ENCODE measurements around the gene IRS2.
A peak's percentile ranks its signal among the peaks of the same experiment; 100 is the strongest.

IRS2 gene

DNA sequence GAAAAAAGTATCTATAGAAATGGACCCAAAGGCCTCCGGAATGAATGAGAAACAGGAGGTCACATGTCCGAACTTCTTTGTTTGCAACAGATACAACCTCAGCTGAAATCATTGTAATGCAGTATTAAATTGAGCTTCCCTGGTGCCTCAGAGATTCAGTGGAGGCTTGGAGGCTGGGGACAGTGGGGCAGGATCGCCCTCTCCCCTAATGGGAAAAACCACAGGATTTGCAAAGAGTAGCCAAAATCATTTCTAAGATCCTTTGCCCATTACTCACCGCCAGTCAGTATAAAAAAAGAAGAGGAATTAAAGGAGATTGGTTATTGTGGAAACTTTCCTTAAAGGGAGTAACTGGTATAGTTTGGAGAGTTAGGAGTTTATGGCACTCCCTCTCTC lies 30.4 kb upstream of the IRS2 start:
- Histone ChIP-seq H3K27me3 (replicated peaks; ENCODE audit: control insufficient read depth, insufficient read depth, low read length) (peaks cover 3% of the 10 kb centered on the region), H3K4me3 (ENCODE audit: low read length) (peak overlapping the region; percentile 70), H3K9ac (ENCODE audit: low read length) (peak overlapping the region; percentile 59), H3K4me1 (ENCODE audit: control insufficient read depth, insufficient read depth, low read length) (peaks cover 21% of the 10 kb centered on the region), H3K9me3 (ENCODE audit: control insufficient read depth, low read length) (no peaks in the 10 kb centered on the region), H3K36me3 (ENCODE audit: control insufficient read depth, insufficient read depth, low read length, severe bottlenecking) (no peaks in the 10 kb centered on the region)
- DNase-seq (ENCODE audit: low read depth) = peak; percentile 67

DNA sequence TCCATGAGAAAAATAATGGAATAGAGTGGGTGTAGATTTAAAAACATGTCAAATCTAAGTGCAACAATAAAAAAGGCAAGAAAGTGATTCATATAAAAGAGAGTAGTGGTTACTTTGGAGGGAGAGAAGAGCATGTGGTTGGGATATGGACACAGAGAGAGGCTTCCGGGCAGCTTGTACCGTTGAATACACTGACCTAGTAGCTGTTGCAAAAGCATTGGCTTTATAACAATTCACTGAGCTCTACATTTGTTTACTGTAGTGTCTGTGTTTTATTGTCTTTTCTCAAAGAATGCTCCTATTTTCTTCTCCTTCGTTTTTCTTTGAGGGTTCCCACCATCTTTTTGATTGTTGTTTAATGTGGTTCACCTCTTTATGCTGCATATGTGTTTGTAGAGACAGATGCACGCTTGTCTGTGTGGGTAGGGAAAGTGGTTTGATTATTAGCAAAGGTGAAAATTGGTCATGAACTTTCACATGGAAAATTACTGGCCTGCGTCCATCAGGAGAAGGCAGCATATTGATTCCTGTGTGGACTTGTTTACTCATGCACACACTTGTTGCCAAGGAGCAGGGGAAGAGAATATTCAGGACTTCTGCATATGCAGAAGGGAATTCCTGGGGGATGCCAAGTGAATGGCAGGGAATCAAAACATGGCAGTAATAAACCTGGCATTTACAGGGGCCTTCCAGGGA lies 29.9 kb upstream of the IRS2 start:
- peaks cover 21% of the 10 kb centered on the region for H3K4me1 ChIP-seq (ENCODE audit: control insufficient read depth, insufficient read depth, low read length)

DNA sequence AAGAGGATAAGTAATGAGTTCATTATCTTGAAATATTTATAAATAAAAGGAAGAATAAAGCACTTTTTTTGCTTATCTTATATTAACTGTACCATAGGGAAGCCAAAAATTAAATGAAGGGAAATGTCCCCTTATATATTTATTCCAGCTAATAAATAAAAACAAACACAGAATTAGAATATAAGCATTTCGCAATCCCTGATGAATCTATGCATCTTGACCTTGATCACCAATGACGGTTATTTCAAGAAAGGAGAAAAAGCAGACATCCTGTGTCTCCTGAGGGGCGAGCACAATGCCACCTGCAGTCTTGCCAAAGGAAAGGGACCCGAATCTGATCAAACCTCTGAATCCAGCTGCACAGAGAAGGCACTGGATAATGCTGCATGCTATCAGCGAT lies 29.3 kb upstream of the IRS2 start:
- H3K9ac ChIP-seq (ENCODE audit: low read length) = no peak overlapping the region
- H3K9me3 ChIP-seq (ENCODE audit: control insufficient read depth, low read length) = no peaks in the 10 kb centered on the region

More for the DNA sequence above, 29.9 kb upstream of the IRS2 start:
- DNase-seq (ENCODE audit: low read depth) = no peak
- Histone ChIP-seq H3K9me3 (ENCODE audit: control insufficient read depth, low read length) (no peaks in the 10 kb centered on the region), H3K27me3 (replicated peaks; ENCODE audit: control insufficient read depth, insufficient read depth, low read length) (peaks cover 7% of the 10 kb centered on the region), H3K36me3 (ENCODE audit: control insufficient read depth, insufficient read depth, low read length, severe bottlenecking) (no peaks in the 10 kb centered on the region), H3K4me3 (ENCODE audit: low read length) (peak overlapping the region; percentile 10), H3K9ac (ENCODE audit: low read length) (no peak overlapping the region)

DNA sequence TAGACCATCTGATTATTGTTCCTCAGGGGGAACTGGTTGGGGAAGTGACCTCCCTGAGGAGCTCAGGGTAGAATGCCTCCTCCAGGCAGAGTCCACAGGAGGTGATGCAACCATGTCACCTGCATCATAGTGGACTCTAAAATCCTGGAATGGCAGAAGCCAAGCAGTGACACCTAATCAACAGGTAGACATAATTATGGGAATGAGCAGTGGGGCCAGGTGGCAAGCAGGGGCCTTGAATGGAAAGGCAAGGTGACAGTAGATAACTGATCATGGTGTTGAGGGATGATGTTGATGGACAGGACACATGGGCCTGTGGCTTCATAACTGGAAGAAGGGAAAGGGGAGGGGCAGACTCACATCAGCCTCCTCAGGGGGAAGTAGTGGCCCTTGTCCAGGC lies 27.3 kb upstream of the IRS2 start:
- Histone ChIP-seq H3K27me3 (replicated peaks; ENCODE audit: control insufficient read depth, insufficient read depth, low read length) (peaks cover 13% of the 10 kb centered on the region), H3K4me3 (ENCODE audit: low read length) (no peak overlapping the region), H3K9me3 (ENCODE audit: control insufficient read depth, low read length) (no peaks in the 10 kb centered on the region), H3K4me1 (ENCODE audit: control insufficient read depth, insufficient read depth, low read length) (peaks cover 21% of the 10 kb centered on the region), H3K36me3 (ENCODE audit: control insufficient read depth, insufficient read depth, low read length, severe bottlenecking) (no peaks in the 10 kb centered on the region), H3K9ac (ENCODE audit: low read length) (no peak overlapping the region)
- no peak for DNase-seq (ENCODE audit: low read depth)

More for the DNA sequence above, 29.3 kb upstream of the IRS2 start:
- H3K4me3 ChIP-seq (ENCODE audit: low read length) = no peak overlapping the region
- peaks cover 7% of the 10 kb centered on the region for H3K27me3 ChIP-seq (replicated peaks; ENCODE audit: control insufficient read depth, insufficient read depth, low read length)
- H3K36me3 ChIP-seq (ENCODE audit: control insufficient read depth, insufficient read depth, low read length, severe bottlenecking) = no peaks in the 10 kb centered on the region
- no peak for DNase-seq (ENCODE audit: low read depth)
- H3K4me1 ChIP-seq (ENCODE audit: control insufficient read depth, insufficient read depth, low read length) = peaks cover 21% of the 10 kb centered on the region

- Histone ChIP-seq H3K4me1 (ENCODE audit: control insufficient read depth, insufficient read depth, low read length) (peaks cover 13% of the 10 kb centered on the region), H3K9ac (ENCODE audit: low read length) (no peak overlapping the region), H3K9me3 (ENCODE audit: control insufficient read depth, low read length) (no peaks in the 10 kb centered on the region), H3K36me3 (ENCODE audit: control insufficient read depth, insufficient read depth, low read length, severe bottlenecking) (no peaks in the 10 kb centered on the region), H3K4me3 (ENCODE audit: low read length) (no peak overlapping the region), H3K27me3 (replicated peaks; ENCODE audit: control insufficient read depth, insufficient read depth, low read length) (peaks cover 13% of the 10 kb centered on the region)
- DNase-seq (ENCODE audit: low read depth) = no peak
Observed at GRCh38 chr13:109812382-109812781, 26.0 kb upstream of the IRS2 start.

DNA sequence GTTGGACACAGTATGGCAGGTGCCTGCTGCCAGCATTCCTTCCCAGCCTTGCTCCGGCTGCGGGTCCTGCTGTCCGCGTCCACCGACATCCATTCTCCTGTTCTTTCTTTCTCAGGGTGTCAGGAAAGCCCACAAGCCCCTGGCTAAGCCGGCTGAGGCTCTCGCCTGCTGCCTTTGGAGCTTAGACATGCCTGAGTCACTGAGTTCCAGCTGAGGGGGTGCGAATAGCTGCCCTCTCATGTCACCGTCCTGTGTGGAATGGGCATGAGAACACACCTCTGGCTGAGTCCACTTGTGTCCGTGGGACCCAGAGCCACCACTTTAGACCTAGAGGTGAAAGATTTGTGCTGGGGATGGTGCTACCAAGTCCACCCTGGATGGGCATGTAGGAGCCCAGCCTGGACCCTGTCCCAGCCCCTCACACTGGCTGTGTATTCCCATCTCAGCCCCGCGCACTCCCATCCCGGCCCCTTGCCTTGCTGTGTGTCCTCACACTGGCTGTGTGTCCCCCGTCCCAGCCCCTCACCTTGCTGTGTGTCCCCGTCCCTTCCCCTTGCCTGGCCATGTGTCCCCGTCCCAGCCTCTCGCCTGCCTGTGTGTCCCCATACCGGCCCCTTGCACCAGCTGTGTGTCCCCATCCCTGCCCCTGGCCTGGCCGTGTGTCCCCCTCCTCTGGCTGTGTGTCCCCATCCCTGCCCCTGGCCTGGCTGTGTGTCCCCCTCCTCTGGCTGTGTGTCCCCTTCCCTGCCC lies 24.6 kb upstream of the IRS2 start:
- Histone ChIP-seq H3K4me1 (ENCODE audit: control insufficient read depth, insufficient read depth, low read length) (no peaks in the 10 kb centered on the region), H3K9ac (ENCODE audit: low read length) (no peak overlapping the region), H3K4me3 (ENCODE audit: low read length) (no peak overlapping the region), H3K36me3 (ENCODE audit: control insufficient read depth, insufficient read depth, low read length, severe bottlenecking) (no peaks in the 10 kb centered on the region), H3K9me3 (ENCODE audit: control insufficient read depth, low read length) (no peaks in the 10 kb centered on the region), H3K27me3 (replicated peaks; ENCODE audit: control insufficient read depth, insufficient read depth, low read length) (peaks cover 13% of the 10 kb centered on the region)
- DNase-seq (ENCODE audit: low read depth) = no peak

- no peak overlapping the region for H3K9ac ChIP-seq (ENCODE audit: low read length)
- H3K4me1 ChIP-seq (ENCODE audit: control insufficient read depth, insufficient read depth, low read length) = no peaks in the 10 kb centered on the region
- peaks cover 13% of the 10 kb centered on the region for H3K27me3 ChIP-seq (replicated peaks; ENCODE audit: control insufficient read depth, insufficient read depth, low read length)
- H3K4me3 ChIP-seq (ENCODE audit: low read length) = no peak overlapping the region
- H3K9me3 ChIP-seq (ENCODE audit: control insufficient read depth, low read length) = no peaks in the 10 kb centered on the region
- DNase-seq (ENCODE audit: low read depth) = no peak
- no peaks in the 10 kb centered on the region for H3K36me3 ChIP-seq (ENCODE audit: control insufficient read depth, insufficient read depth, low read length, severe bottlenecking)
Observed at GRCh38 chr13:109809216-109809932, 23.0 kb upstream of the IRS2 start.

- no peak for DNase-seq (ENCODE audit: low read depth)
- Histone ChIP-seq H3K9ac (ENCODE audit: low read length) (no peak overlapping the region), H3K36me3 (ENCODE audit: control insufficient read depth, insufficient read depth, low read length, severe bottlenecking) (no peaks in the 10 kb centered on the region), H3K27me3 (replicated peaks; ENCODE audit: control insufficient read depth, insufficient read depth, low read length) (peaks cover 10% of the 10 kb centered on the region), H3K4me3 (ENCODE audit: low read length) (no peak overlapping the region), H3K9me3 (ENCODE audit: control insufficient read depth, low read length) (no peaks in the 10 kb centered on the region), H3K4me1 (ENCODE audit: control insufficient read depth, insufficient read depth, low read length) (no peaks in the 10 kb centered on the region)
Observed at GRCh38 chr13:109807345-109807744, 21.0 kb upstream of the IRS2 start.

DNA sequence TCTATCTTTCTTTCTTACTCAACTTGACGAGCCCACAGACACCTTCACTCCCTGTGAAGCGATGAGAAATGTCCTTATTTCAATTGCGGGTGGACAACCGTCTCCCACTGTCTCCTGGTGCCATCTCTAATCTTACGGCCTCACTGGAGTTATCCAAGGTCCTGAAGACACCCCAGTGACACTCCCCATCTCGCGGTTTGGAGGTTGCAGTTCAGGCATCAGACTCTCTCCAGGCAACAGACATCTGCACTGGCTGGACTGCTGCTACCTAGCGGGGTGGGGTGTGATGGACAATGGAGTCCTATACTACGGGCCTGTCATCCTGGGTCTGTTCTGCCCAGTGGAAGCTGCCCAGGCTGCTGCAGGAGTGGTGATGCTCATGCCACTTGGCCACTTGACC lies 18.3 kb upstream of the IRS2 start:
- DNase-seq (ENCODE audit: low read depth) = no peak
- Histone ChIP-seq H3K4me1 (ENCODE audit: control insufficient read depth, insufficient read depth, low read length) (no peaks in the 10 kb centered on the region), H3K36me3 (ENCODE audit: control insufficient read depth, insufficient read depth, low read length, severe bottlenecking) (no peaks in the 10 kb centered on the region), H3K9me3 (ENCODE audit: control insufficient read depth, low read length) (no peaks in the 10 kb centered on the region), H3K4me3 (ENCODE audit: low read length) (no peak overlapping the region), H3K9ac (ENCODE audit: low read length) (no peak overlapping the region), H3K27me3 (replicated peaks; ENCODE audit: control insufficient read depth, insufficient read depth, low read length) (peaks cover under 1% of the 10 kb centered on the region)

GRCh38 chr13:109803825-109804224 lies 17.4 kb upstream of the IRS2 start:
- H3K36me3 ChIP-seq (ENCODE audit: control insufficient read depth, insufficient read depth, low read length, severe bottlenecking) = no peaks in the 10 kb centered on the region
- no peak overlapping the region for H3K4me3 ChIP-seq (ENCODE audit: low read length)
- H3K9me3 ChIP-seq (ENCODE audit: control insufficient read depth, low read length) = no peaks in the 10 kb centered on the region
- no peak overlapping the region for H3K9ac ChIP-seq (ENCODE audit: low read length)
- no peaks in the 10 kb centered on the region for H3K27me3 ChIP-seq (replicated peaks; ENCODE audit: control insufficient read depth, insufficient read depth, low read length)
- DNase-seq (ENCODE audit: low read depth) = no peak
- H3K4me1 ChIP-seq (ENCODE audit: control insufficient read depth, insufficient read depth, low read length) = no peaks in the 10 kb centered on the region

GRCh38 chr13:109802936-109803335 lies 16.6 kb upstream of the IRS2 start:
- Histone ChIP-seq H3K9me3 (ENCODE audit: control insufficient read depth, low read length) (no peaks in the 10 kb centered on the region), H3K36me3 (ENCODE audit: control insufficient read depth, insufficient read depth, low read length, severe bottlenecking) (no peaks in the 10 kb centered on the region), H3K27me3 (replicated peaks; ENCODE audit: control insufficient read depth, insufficient read depth, low read length) (no peaks in the 10 kb centered on the region), H3K4me3 (ENCODE audit: low read length) (no peak overlapping the region), H3K4me1 (ENCODE audit: control insufficient read depth, insufficient read depth, low read length) (no peaks in the 10 kb centered on the region), H3K9ac (ENCODE audit: low read length) (no peak overlapping the region)
- DNase-seq (ENCODE audit: low read depth) = no peak
